AG10803 (cell line): ENCODE measurements around the gene TRPM3.

ENCODE experiments used
- DNase-seq: peaks from one replicate; pipeline ENCODE4 v3.0.0; 2010; ENCODE audit warnings: low read depth
- H3K4me3 ChIP-seq: 2 replicates; pipeline ENCODE4 v1.5.1; 2011; ENCODE audit warnings: mild to moderate bottlenecking, low read length, control low read depth
- TF ChIP-seq, protein P1 (sequence below): conservative IDR thresholded peaks from 2 replicates; pipeline ENCODE4 v1.5.1; 2011; ENCODE audit warnings: mild to moderate bottlenecking, low read length, control low read depth, inconsistent platforms

TRPM3 gene

DNA sequence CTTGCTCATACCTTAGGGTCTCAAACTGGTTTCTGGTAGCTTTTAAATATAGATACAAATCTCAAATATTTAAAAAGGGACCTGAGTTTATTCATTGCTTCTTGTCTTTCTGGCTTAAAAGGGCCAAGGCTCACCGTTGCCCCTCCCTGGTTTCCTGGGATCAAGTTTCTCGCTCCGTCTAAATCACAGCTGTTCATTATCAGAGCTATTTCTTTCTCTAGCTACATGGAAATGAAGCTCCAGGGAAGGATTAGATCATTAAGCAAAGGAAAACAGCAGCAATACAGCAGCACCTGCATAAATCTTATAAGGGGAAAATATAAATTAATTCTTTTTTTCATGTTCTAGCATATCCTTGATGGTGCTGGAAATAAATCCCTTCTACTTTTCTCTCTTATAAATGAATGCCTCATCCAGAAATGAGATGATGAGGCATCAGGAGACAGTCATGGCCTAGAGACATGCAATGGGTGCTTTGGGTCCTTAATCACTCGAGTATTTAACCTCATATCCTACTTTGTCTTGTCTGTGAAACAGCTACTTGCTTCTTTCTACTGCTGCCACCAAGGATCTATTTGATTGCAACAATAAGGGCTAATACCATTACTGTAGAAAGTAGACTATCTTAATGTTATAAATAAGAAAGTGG, 320.1 kb downstream of the TRPM3 start:
- DNase-seq, result no peak
- no peak overlapping the region for H3K4me3 ChIP-seq
- TF ChIP-seq, protein P1, sequence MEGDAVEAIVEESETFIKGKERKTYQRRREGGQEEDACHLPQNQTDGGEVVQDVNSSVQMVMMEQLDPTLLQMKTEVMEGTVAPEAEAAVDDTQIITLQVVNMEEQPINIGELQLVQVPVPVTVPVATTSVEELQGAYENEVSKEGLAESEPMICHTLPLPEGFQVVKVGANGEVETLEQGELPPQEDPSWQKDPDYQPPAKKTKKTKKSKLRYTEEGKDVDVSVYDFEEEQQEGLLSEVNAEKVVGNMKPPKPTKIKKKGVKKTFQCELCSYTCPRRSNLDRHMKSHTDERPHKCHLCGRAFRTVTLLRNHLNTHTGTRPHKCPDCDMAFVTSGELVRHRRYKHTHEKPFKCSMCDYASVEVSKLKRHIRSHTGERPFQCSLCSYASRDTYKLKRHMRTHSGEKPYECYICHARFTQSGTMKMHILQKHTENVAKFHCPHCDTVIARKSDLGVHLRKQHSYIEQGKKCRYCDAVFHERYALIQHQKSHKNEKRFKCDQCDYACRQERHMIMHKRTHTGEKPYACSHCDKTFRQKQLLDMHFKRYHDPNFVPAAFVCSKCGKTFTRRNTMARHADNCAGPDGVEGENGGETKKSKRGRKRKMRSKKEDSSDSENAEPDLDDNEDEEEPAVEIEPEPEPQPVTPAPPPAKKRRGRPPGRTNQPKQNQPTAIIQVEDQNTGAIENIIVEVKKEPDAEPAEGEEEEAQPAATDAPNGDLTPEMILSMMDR, result no peak

DNA sequence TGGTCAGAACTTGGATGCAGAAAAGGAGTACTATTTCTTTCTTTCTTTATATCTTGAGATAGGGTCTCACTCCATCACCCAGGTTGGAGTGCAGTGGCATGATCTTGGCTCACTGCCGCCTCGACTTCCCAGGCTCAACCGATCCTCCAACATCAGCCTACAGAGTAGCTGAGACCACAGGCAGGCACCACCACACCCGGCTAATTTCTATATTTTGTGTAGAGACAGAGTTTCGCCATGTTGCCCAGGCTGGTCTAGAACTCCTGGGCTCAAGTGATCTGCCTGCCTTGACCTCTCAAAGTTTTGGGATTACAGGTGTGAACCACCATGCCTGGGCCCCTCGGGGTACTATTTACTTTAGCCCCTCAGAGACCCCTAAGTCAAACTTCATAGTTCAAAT, 323.4 kb downstream of the TRPM3 start:
- no peak for DNase-seq
- TF ChIP-seq, protein P1, result no peak
- no peak overlapping the region for H3K4me3 ChIP-seq

DNA sequence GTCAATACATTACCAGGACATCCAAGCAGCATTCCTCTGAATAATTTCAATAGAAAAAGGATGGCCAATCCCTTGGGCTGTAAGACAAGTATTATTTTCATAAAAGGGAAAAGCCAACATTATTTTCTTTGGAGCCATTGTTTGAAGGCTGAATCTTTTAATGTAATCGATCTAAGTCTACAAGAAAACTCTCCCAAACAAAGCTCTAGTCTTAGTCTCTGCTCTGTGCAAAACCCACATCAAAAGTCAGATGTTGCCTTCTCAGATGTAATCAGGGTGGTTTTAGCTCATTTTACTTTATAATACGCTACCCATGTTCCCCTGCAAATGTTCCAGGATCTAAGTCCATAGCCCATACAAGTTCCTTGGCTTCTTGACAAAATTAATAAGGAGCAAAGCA, 325.6 kb downstream of the TRPM3 start:
- DNase-seq, result no peak
- no peak overlapping the region for H3K4me3 ChIP-seq
- TF ChIP-seq, protein P1, result no peak

DNA sequence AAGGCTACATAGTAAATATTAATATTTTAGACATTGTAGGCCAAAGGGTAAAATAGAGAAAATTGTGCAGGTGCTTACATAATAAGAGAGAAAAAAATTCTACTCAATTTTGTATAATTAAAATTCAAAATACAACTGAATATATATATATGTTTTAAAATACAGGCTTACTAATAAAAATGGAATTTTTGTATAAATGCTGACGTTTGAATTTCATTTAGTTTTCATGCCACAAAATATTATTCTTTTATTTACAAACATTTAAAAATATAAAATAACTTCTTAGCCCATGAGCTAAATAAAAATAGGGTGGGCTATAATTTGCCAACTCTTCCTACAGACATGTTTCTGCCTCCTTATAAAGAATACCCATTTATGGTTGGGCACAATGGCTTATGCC, 328.6 kb downstream of the TRPM3 start:
- no peak for DNase-seq
- no peak overlapping the region for H3K4me3 ChIP-seq
- TF ChIP-seq, protein P1, result no peak

DNA sequence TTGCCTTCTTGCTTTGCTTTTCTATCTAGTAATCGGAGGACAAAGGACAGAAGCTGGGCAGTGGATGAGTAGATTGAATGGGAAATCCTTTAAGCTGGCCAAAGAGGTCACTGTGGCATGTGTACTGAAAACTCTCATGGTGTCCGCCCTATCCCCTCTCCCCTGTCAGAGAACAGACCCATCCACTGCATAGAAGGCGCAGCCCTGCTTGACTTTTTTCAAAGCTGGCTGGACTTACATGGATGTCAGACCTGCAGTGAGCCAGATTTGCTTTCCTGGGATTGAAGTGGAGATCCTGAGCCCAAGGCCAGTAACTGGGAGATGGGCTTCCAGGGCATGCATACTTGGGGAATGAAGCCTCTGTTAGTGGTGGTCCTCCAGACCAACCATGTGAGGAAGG, 329.5 kb downstream of the TRPM3 start:
- DNase-seq, result no peak
- TF ChIP-seq, protein P1, result no peak
- H3K4me3 ChIP-seq, result no peak overlapping the region

DNA sequence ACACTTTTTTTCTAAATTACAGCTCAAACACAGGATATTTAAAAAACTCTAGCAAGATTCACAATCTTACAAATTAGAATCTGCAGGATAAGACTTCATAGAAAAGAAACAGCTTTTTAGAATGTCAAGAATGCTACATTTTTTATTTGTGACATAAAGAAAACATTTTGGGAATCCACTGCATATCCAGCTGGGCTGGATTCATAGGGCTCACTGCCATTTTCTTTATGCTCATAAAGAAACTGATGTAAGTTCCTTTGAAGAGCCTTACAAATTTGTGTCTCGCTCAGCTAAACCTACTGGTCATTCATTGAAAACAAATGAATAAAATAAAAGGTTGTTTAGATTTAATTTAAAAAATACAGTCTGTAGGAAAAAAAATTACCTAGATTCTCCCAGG, 332.3 kb downstream of the TRPM3 start:
- no peak overlapping the region for H3K4me3 ChIP-seq
- DNase-seq, result peak; percentile 22
- TF ChIP-seq, protein P1, result no peak

DNA sequence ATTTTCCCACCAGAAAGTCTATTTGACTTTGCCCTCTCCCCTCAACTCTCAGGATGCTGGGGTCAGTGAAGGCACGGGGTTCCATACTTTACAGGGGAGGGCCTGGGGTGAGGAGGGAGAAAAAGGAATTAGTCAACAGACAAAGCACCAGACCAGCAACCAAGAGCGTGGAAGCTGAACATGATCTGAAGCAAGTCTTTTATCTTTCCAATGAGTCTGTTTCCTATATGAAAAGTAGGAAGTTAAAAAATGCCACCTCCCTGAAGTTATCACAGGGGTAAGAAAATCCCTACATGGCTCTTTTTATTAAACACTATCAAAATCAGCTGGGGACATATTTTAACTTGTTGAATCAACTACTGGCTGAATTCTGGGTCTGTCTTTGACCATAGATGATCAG, 337.0 kb downstream of the TRPM3 start:
- no peak overlapping the region for H3K4me3 ChIP-seq
- TF ChIP-seq, protein P1, result no peak
- DNase-seq, result no peak
